Astrocyte of the cerebellum (primary cell): ENCODE measurements around the gene EIF3J.
A peak's percentile ranks its signal among the peaks of the same experiment; 100 is the strongest.

Experiments used
- DNase-seq: peaks from one replicate; pipeline ENCODE4 v3.0.0-alpha.2; 2011; ENCODE audit warnings: low read depth
- H3K4me3 ChIP-seq: 2 replicates; pipeline ENCODE4 v1.5.1; 2011; ENCODE audit warnings: mild to moderate bottlenecking, low read depth, low read length, moderate library complexity
- CTCF ChIP-seq: IDR thresholded peaks from 2 replicates; pipeline ENCODE4 v1.5.1; 2012; ENCODE audit warnings: low read length, low read depth, moderate library complexity, mild to moderate bottlenecking; ENCODE audit errors: missing control alignments
- in situ Hi-C: cut with HindIII; loops from 2 replicates; pipeline ENCODE4 v1.10.0; 2017; ENCODE audit warnings: low sequenced_read_pairs

The EIF3J gene

DNA sequence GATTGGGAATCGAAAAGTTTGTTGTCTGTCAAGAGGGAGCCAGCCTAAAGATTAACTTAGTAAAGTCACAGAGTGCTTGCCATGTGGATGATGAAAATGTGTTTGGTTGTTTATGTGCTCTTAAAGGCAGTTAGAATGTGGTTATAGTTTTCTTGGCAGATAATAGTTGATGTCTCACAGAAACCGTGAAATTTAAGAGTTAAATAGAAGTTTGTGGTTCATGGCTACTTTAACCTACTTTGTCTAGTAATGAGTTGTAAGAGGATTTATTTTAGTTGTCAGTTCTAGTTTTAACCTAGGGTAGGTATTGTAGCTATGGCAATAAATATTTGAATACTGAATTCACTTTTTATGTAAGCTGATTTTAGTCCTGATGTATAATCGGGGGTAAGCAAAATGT is 36.4 kb upstream of the EIF3J start:
- H3K4me3 ChIP-seq: no peak overlapping the region
- in situ Hi-C loops: no loop called here
- DNase-seq: peak; percentile 37
- TF ChIP-seq CTCF: no peak

DNA sequence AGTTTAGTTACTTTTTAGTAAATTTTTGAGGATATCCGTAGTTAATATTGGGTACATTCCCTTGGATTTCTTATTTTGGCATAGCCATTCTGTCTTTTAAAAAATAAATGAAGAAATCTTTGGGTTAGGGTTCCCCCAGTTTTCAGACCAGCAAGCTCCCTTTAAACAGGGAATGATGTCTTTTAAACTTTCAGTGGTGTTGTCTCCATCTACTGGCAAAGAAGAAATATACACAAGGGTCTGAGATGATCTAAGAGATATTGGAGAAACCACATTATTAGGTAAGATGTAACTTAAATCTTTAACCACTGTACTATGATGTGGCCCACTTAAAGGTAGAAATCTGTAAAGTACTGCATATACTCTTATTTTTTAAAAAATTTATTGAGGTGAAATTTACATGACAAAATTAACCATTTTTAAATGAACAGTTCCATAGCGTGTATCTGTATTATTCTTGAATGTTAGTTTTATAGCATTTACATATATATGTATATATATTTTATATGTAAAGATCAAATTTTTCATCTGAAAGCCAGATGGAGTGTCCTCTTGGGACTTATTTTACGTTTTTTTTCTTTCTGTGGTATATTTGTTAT is 35.1 kb upstream of the EIF3J start:
- in situ Hi-C loops: no loop called here
- TF ChIP-seq CTCF: peak; percentile 54
- DNase-seq: peak; percentile 24
- H3K4me3 ChIP-seq: no peak overlapping the region

- no peak for DNase-seq
- no peak overlapping the region for H3K4me3 ChIP-seq
- in situ Hi-C loops: no loop called here
- TF ChIP-seq CTCF: no peak
Measured at GRCh38 chr15:44516436-44516835, 20.5 kb upstream of the EIF3J start.

GRCh38 chr15:44519537-44519936 is 17.4 kb upstream of the EIF3J start:
- TF ChIP-seq CTCF: no peak
- in situ Hi-C loops: no loop called here
- no peak overlapping the region for H3K4me3 ChIP-seq
- DNase-seq: no peak

DNA sequence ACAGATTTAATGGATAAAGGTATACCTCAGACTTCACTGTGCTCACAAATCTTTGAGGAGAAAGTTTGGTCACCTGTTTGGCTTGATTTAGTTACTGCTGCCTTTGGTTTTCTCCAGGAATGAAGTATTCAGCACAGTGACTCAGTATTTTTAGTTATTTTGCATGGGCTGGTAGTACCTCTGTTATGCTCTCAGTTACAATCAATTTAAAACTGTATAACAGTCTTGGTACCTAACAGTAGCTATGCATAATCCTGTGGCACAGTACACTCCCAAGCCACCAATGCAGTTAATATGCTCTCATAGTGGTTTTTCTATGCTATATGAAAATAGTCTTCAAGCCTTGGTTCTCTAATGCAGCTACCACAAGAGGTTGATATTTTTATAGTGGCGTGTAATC is 11.9 kb upstream of the EIF3J start:
- H3K4me3 ChIP-seq: no peak overlapping the region
- no peak for TF ChIP-seq CTCF
- no peak for DNase-seq
- in situ Hi-C loops: no loop called here

DNA sequence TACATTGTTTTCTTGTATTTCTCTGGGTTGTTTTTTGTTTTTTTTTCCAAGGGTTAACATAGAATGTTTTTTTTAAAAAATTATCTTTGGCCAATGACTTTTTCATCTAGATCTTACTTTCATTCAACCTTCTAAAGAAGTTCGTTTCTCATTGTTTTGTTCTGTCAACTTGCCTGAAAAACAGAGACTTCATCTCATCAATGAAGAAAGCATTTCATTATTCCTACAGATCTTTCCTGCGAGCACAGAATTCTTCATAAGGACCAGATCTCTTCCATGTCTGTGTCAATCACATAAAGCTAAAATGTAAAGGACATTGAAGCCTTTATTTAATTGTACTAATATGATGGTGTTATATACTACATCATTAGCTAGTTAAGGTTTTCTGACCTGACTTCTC is 9.7 kb upstream of the EIF3J start:
- no peak overlapping the region for H3K4me3 ChIP-seq
- no peak for DNase-seq
- TF ChIP-seq CTCF: no peak
- in situ Hi-C loops: no loop called here
